Measurements from ENCODE around the gene RERE.

RERE gene

DNA sequence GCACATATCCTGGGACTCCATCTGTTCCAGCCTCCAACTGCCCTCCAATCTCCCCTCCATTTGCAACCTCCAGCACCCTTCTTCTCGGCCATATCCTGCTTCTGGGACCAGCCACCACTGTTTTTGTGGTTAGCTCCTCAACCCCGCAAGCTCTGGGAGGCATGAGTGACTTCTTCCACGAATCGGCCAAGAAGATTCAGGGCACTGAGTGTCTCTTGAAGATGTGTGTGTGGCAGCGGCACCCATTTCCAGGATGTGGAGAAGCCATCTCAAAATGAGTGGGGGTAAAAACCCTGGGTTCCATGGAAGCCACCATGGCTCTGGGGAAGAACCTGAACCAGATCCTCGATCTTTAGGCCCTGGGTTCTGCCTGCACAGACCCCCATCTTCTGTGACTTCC is 304.9 kb downstream of the RERE start:
- Histone ChIP-seq H4K20me1 (ENCODE audit: insufficient read depth, low read length) (no peaks in the 10 kb centered on the region; the same call in 1 of the 2 replicates), H3K9me3 (ENCODE audit: insufficient read depth, low read length, severe bottlenecking) (no peaks in the 10 kb centered on the region), H3K9ac (ENCODE audit: low read depth, low read length) (no peak overlapping the region), H3K36me3 (ENCODE audit: insufficient read depth, low read length) (peaks cover 3% of the 10 kb centered on the region; the same call in 1 of the 2 replicates), H3K27me3 (ENCODE audit: insufficient read depth, low read length, poor library complexity) (no peaks in the 10 kb centered on the region), H3K4me2 (ENCODE audit: insufficient read depth, low read length) (no peak overlapping the region), H2AFZ (ENCODE audit: low read depth, low read length) (no peak overlapping the region), H3K27ac (ENCODE audit: low read length) (no peak overlapping the region), H3K79me2 (ENCODE audit: insufficient read depth, low read length) (peaks cover 19% of the 10 kb centered on the region), H3K4me1 (ENCODE audit: insufficient read depth, low read length) (peaks cover 18% of the 10 kb centered on the region), H3K4me3 (ENCODE audit: low read depth in 1 of 2, low read length in 2 of 2) (no peak overlapping the region)
- TF ChIP-seq, protein P1, sequence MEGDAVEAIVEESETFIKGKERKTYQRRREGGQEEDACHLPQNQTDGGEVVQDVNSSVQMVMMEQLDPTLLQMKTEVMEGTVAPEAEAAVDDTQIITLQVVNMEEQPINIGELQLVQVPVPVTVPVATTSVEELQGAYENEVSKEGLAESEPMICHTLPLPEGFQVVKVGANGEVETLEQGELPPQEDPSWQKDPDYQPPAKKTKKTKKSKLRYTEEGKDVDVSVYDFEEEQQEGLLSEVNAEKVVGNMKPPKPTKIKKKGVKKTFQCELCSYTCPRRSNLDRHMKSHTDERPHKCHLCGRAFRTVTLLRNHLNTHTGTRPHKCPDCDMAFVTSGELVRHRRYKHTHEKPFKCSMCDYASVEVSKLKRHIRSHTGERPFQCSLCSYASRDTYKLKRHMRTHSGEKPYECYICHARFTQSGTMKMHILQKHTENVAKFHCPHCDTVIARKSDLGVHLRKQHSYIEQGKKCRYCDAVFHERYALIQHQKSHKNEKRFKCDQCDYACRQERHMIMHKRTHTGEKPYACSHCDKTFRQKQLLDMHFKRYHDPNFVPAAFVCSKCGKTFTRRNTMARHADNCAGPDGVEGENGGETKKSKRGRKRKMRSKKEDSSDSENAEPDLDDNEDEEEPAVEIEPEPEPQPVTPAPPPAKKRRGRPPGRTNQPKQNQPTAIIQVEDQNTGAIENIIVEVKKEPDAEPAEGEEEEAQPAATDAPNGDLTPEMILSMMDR (IDR thresholded peaks at IDR 0.05; ENCODE audit: borderline replicate concordance, extremely low read depth, low read length, poor library complexity, severe bottlenecking) = no peak
- TF ChIP-seq EZH2 (IDR thresholded peaks at IDR 0.05; ENCODE audit: borderline replicate concordance, low read depth, low read length, severe bottlenecking) = no peak
- DNase-seq (no peak), ATAC-seq (ENCODE audit: insufficient read depth, low read depth) (no peak)

DNA sequence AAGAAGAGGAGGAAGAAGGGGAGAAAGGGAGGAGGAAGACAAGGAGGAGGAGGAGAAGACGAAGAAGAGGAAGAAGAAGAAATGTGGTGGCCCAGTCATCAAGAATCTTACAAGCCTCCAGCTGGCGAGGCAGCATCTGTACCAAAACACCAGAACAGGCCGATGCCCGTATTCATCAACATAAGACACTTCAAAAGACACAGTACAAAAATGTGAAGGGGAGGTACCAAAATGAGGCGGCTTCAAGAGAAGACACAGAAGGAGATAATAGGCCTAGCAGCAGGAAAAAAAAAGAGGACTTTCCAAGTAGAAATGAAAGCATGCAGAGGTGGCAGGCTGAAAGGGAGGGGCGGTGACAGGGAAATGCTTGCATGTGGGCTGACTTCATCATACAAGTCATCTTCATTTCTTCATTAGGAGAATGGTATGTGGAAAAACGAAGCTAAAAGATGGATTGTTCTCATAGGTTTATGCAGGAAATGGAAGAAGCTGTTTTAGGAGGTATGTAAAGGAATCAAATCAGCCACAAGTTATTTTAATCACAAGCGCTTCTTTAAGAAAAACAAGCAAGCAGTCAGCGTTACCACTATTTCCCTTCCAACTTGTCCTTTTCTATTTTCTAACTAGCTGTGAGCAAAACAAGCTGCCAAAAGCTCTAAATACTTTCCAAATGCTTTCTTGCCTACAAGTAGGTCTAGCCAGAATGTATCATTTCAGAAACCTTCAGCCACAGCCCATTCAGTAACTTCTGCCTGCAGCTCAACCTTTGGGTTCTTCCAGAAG is 307.2 kb downstream of the RERE start:
- ATAC-seq (ENCODE audit: insufficient read depth, low read depth) = peak; percentile 35; the same call in 1 of the 3 replicates
- Histone ChIP-seq H3K36me3 (ENCODE audit: insufficient read depth, low read length) (peaks cover 7% of the 10 kb centered on the region), H3K9ac (ENCODE audit: low read depth, low read length) (no peak overlapping the region), H3K4me3 (ENCODE audit: low read depth in 1 of 2, low read length in 2 of 2) (no peak overlapping the region), H3K9me3 (ENCODE audit: insufficient read depth, low read length, severe bottlenecking) (no peaks in the 10 kb centered on the region), H3K4me1 (ENCODE audit: insufficient read depth, low read length) (no peaks in the 10 kb centered on the region), H3K4me2 (ENCODE audit: insufficient read depth, low read length) (no peak overlapping the region), H3K79me2 (ENCODE audit: insufficient read depth, low read length) (peaks cover 10% of the 10 kb centered on the region), H4K20me1 (ENCODE audit: insufficient read depth, low read length) (no peaks in the 10 kb centered on the region; the same call in 1 of the 2 replicates), H3K27me3 (ENCODE audit: insufficient read depth, low read length, poor library complexity) (no peaks in the 10 kb centered on the region), H2AFZ (ENCODE audit: low read depth, low read length) (no peak overlapping the region), H3K27ac (ENCODE audit: low read length) (no peak overlapping the region)
- TF ChIP-seq EZH2 (IDR thresholded peaks at IDR 0.05; ENCODE audit: borderline replicate concordance, low read depth, low read length, severe bottlenecking) = no peak
- TF ChIP-seq, protein P1 (IDR thresholded peaks at IDR 0.05; ENCODE audit: borderline replicate concordance, extremely low read depth, low read length, poor library complexity, severe bottlenecking) = no peak
- DNase-seq = peak; percentile 21

DNA sequence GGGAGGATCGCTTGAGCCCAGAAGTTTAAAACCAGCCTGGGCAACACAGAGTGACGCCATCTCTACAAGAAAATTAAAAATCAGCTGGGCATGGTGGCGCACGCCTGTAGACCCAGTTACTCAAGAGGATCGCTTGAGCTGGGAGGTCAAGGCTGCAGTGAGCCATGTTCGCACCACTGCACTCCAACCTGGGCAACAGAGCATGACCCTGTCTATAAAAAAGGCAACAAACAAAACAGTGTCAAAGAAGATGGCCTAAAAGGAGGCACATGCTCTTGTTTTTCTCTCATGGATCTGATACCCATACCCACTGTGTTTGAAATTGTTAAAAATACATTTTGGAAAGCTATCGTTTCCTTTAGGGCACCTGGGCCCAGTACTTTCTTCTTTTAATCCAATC is 307.9 kb downstream of the RERE start:
- Histone ChIP-seq H3K36me3 (ENCODE audit: insufficient read depth, low read length) (peaks cover 7% of the 10 kb centered on the region), H3K9ac (ENCODE audit: low read depth, low read length) (no peak overlapping the region), H3K27ac (ENCODE audit: low read length) (no peak overlapping the region), H3K4me1 (ENCODE audit: insufficient read depth, low read length) (no peaks in the 10 kb centered on the region), H3K4me3 (ENCODE audit: low read depth in 1 of 2, low read length in 2 of 2) (no peak overlapping the region), H3K9me3 (ENCODE audit: insufficient read depth, low read length, severe bottlenecking) (no peaks in the 10 kb centered on the region), H4K20me1 (ENCODE audit: insufficient read depth, low read length) (no peaks in the 10 kb centered on the region; the same call in 1 of the 2 replicates), H2AFZ (ENCODE audit: low read depth, low read length) (no peak overlapping the region), H3K27me3 (ENCODE audit: insufficient read depth, low read length, poor library complexity) (no peaks in the 10 kb centered on the region), H3K79me2 (ENCODE audit: insufficient read depth, low read length) (peaks cover 6% of the 10 kb centered on the region), H3K4me2 (ENCODE audit: insufficient read depth, low read length) (no peak overlapping the region)
- no peak for TF ChIP-seq EZH2 (IDR thresholded peaks at IDR 0.05; ENCODE audit: borderline replicate concordance, low read depth, low read length, severe bottlenecking)
- TF ChIP-seq, protein P1 (IDR thresholded peaks at IDR 0.05; ENCODE audit: borderline replicate concordance, extremely low read depth, low read length, poor library complexity, severe bottlenecking) = no peak
- no peak for DNase-seq
- no peak for ATAC-seq (ENCODE audit: insufficient read depth, low read depth)
